ENCODE measurements around the gene CFAP100.

CFAP100 gene

DNA sequence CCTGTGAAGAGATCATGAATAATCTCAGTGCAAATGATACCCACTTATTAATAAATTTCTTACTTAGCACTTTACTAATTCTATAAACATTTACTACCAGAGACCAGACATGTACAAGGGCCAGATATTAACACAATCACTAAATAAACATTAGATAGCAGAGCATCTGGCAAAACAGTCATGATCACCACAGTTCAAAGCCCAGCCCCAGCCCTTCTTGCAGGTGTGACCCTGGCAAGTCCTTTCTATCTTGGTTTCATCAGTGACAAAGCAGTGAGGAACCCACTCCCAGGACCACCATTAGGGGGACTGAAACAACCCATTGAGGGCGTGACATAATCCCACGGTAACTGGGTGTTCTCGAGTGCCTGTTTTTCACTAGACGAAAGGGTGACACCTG lies 69.4 kb downstream of the CFAP100 start:
- Histone ChIP-seq H3K4me1 (ENCODE audit: control insufficient read depth, insufficient read depth, low read length) (no peaks in the 10 kb centered on the region), H3K27ac (ENCODE audit: extremely low read depth, low read depth, low read length) (no peak overlapping the region), H3K4me3 (ENCODE audit: low read depth, low read length) (no peak overlapping the region), H3K36me3 (ENCODE audit: control insufficient read depth in 2 of 2, insufficient read depth in 1 of 2, low read length in 2 of 2) (peaks cover 0 to 97% of the 10 kb centered on the region in 2 experiments), H3K9me3 (ENCODE audit: control insufficient read depth, insufficient read depth, low read depth, low read length) (no peaks in the 10 kb centered on the region)
- TF ChIP-seq, protein P1, sequence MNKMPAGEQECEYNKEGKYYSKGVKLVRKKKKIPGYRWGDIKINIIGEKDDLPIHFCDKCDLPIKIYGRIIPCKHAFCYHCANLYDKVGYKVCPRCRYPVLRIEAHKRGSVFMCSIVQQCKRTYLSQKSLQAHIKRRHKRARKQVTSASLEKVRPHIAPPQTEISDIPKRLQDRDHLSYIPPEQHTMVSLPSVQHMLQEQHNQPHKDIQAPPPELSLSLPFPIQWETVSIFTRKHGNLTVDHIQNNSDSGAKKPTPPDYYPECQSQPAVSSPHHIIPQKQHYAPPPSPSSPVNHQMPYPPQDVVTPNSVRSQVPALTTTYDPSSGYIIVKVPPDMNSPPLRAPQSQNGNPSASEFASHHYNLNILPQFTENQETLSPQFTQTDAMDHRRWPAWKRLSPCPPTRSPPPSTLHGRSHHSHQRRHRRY (tag by site-specific recombination; IDR thresholded peaks at IDR 0.05) = no peak
- TF ChIP-seq, protein P2, sequence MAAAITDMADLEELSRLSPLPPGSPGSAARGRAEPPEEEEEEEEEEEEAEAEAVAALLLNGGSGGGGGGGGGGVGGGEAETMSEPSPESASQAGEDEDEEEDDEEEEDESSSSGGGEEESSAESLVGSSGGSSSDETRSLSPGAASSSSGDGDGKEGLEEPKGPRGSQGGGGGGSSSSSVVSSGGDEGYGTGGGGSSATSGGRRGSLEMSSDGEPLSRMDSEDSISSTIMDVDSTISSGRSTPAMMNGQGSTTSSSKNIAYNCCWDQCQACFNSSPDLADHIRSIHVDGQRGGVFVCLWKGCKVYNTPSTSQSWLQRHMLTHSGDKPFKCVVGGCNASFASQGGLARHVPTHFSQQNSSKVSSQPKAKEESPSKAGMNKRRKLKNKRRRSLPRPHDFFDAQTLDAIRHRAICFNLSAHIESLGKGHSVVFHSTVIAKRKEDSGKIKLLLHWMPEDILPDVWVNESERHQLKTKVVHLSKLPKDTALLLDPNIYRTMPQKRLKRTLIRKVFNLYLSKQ (tag by site-specific recombination; IDR thresholded peaks at IDR 0.05; ENCODE audit: borderline replicate concordance) = no peak
- no peak for TF ChIP-seq EGR2 (tag by site-specific recombination; IDR thresholded peaks at IDR 0.05; ENCODE audit: low read depth)
- TF ChIP-seq, protein P3, sequence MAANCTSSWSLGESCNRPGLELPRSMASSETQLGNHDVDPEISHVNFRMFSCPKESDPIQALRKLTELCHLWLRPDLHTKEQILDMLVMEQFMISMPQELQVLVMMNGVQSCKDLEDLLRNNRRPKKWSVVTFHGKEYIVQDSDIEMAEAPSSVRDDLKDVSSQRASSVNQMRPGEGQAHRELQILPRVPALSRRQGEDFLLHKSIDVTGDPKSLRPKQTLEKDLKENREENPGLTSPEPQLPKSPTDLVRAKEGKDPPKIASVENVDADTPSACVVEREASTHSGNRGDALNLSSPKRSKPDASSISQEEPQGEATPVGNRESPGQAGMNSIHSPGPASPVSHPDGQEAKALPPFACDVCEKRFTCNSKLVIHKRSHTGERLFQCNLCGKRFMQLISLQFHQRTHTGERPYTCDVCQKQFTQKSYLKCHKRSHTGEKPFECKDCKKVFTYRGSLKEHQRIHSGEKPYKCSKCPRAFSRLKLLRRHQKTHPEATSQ (tag by site-specific recombination; IDR thresholded peaks at IDR 0.05) = no peak
- POLR2A ChIA-PET = no interaction called here
- CTCF ChIA-PET = no interaction called here

DNA sequence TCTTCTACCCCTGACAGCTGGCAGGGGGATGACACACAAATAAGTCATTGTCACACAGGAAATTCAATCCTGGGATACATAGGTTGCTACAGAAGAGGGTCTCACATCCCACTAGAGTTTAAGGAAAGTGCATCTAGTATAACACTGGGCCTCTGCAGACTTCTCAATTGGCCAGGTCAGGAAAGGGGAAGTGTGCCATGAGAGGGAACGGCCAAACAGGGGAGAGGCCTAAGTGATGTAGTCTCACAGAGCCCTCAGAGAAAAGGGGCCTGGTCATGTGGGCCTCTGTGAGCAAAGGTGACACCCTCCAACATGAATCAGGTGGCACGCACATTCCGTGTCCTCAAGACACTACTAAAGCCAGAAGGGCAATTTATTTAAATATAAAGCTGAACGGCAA lies 69.8 kb downstream of the CFAP100 start:
- Histone ChIP-seq H3K4me1 (ENCODE audit: control insufficient read depth, insufficient read depth, low read length) (no peaks in the 10 kb centered on the region), H3K36me3 (ENCODE audit: control insufficient read depth in 2 of 2, insufficient read depth in 1 of 2, low read length in 2 of 2) (peaks cover 0 to 97% of the 10 kb centered on the region in 2 experiments), H3K4me3 (ENCODE audit: low read depth, low read length) (no peak overlapping the region), H3K9me3 (ENCODE audit: control insufficient read depth, insufficient read depth, low read depth, low read length) (no peaks in the 10 kb centered on the region), H3K27ac (ENCODE audit: extremely low read depth, low read depth, low read length) (no peak overlapping the region)
- TF ChIP-seq, protein P4, sequence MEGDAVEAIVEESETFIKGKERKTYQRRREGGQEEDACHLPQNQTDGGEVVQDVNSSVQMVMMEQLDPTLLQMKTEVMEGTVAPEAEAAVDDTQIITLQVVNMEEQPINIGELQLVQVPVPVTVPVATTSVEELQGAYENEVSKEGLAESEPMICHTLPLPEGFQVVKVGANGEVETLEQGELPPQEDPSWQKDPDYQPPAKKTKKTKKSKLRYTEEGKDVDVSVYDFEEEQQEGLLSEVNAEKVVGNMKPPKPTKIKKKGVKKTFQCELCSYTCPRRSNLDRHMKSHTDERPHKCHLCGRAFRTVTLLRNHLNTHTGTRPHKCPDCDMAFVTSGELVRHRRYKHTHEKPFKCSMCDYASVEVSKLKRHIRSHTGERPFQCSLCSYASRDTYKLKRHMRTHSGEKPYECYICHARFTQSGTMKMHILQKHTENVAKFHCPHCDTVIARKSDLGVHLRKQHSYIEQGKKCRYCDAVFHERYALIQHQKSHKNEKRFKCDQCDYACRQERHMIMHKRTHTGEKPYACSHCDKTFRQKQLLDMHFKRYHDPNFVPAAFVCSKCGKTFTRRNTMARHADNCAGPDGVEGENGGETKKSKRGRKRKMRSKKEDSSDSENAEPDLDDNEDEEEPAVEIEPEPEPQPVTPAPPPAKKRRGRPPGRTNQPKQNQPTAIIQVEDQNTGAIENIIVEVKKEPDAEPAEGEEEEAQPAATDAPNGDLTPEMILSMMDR (tag by site-specific recombination; IDR thresholded peaks at IDR 0.05) = no peak
- TF ChIP-seq ZNF433 (tag by site-specific recombination; IDR thresholded peaks at IDR 0.05; ENCODE audit: low read depth) = no peak
- TF ChIP-seq ZNF776 (tag by site-specific recombination; IDR thresholded peaks at IDR 0.05; ENCODE audit: borderline replicate concordance) = no peak
- TF ChIP-seq KLF10 (tag by site-specific recombination; IDR thresholded peaks at IDR 0.05) = no peak
- no peak for TF ChIP-seq TCF7L2 (IDR thresholded peaks at IDR 0.05; ENCODE audit: borderline replicate concordance, low read depth, low read length)
- no peak for TF ChIP-seq ZNF624 (tag by site-specific recombination; IDR thresholded peaks at IDR 0.05)
- no peak for TF ChIP-seq ZNF623 (tag by site-specific recombination; IDR thresholded peaks at IDR 0.05)
- no peak for TF ChIP-seq ZNF2 (tag by site-specific recombination; IDR thresholded peaks at IDR 0.05)
- TF ChIP-seq, protein P5, sequence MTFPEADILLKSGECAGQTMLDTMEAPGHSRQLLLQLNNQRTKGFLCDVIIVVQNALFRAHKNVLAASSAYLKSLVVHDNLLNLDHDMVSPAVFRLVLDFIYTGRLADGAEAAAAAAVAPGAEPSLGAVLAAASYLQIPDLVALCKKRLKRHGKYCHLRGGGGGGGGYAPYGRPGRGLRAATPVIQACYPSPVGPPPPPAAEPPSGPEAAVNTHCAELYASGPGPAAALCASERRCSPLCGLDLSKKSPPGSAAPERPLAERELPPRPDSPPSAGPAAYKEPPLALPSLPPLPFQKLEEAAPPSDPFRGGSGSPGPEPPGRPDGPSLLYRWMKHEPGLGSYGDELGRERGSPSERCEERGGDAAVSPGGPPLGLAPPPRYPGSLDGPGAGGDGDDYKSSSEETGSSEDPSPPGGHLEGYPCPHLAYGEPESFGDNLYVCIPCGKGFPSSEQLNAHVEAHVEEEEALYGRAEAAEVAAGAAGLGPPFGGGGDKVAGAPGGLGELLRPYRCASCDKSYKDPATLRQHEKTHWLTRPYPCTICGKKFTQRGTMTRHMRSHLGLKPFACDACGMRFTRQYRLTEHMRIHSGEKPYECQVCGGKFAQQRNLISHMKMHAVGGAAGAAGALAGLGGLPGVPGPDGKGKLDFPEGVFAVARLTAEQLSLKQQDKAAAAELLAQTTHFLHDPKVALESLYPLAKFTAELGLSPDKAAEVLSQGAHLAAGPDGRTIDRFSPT (tag by site-specific recombination; IDR thresholded peaks at IDR 0.05) = no peak
- TF ChIP-seq ZFP37 (tag by site-specific recombination; IDR thresholded peaks at IDR 0.05) = no peak
- TF ChIP-seq ZNF544 (tag by site-specific recombination; IDR thresholded peaks at IDR 0.05) = no peak
- TF ChIP-seq MEIS1 (CRISPR knock-in tag; IDR thresholded peaks at IDR 0.05; ENCODE audit: borderline replicate concordance) = no peak
- no peak for TF ChIP-seq SP7 (tag by site-specific recombination; IDR thresholded peaks at IDR 0.05)
- no peak for TF ChIP-seq ZBTB7A (tag by site-specific recombination; IDR thresholded peaks at IDR 0.05; ENCODE audit: low read depth)
- ChIA-PET POLR2A (no interaction called here), CTCF (no interaction called here)
